Measurements from ENCODE around the gene ERMARD. TPM values are rescaled to one million over a fixed set of nuclear protein-coding genes. Genes with fewer than 3 reads are reported as not detected.
A peak's percentile ranks its signal among the peaks of the same experiment; 100 is the strongest.

Gene ERMARD
- total RNA-seq, 3 donors from 2014 or later (not counting 1 experiment from before 2014, with no cell fraction given): 33.9 to 42.2 (median 36.4) TPM

DNA sequence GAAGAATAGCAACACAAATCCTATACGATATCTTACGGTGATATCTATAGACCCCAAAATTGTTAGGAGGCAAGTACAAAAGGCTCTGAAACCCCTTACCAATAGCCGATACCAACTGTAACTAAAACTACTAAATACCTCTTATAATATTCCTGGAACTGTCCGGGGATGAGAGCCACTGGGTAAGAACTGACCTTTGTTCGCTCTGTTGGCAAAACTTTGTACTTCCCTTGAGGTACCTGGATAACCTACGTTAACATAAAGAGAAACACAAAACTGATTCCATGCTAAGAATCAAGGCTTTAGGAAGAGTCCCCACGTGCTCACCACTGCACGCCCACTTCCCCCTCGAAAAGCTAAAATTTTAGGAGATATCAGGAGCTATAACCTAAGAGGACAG, 36.8 kb upstream of the ERMARD start:
- no peaks in the 10 kb centered on the region for H3K9me3 Mint-ChIP-seq
- H3K27me3 ChIP-seq (ENCODE audit: control insufficient read depth, insufficient read depth, low read length): no peaks in the 10 kb centered on the region
- H3K9me3 ChIP-seq (ENCODE audit: control insufficient read depth, insufficient read depth, low read length): no peaks in the 10 kb centered on the region
- H3K27ac Mint-ChIP-seq: no peak overlapping the region
- H3K4me3 ChIP-seq (ENCODE audit: low read length): no peak overlapping the region
- no peak for ATAC-seq
- H3K36me3 ChIP-seq (ENCODE audit: control insufficient read depth, insufficient read depth, low read length): peaks cover 36% of the 10 kb centered on the region
- no peaks in the 10 kb centered on the region for H3K4me1 Mint-ChIP-seq
- H3K4me3 Mint-ChIP-seq: no peak overlapping the region
- TF ChIP-seq, protein P1, sequence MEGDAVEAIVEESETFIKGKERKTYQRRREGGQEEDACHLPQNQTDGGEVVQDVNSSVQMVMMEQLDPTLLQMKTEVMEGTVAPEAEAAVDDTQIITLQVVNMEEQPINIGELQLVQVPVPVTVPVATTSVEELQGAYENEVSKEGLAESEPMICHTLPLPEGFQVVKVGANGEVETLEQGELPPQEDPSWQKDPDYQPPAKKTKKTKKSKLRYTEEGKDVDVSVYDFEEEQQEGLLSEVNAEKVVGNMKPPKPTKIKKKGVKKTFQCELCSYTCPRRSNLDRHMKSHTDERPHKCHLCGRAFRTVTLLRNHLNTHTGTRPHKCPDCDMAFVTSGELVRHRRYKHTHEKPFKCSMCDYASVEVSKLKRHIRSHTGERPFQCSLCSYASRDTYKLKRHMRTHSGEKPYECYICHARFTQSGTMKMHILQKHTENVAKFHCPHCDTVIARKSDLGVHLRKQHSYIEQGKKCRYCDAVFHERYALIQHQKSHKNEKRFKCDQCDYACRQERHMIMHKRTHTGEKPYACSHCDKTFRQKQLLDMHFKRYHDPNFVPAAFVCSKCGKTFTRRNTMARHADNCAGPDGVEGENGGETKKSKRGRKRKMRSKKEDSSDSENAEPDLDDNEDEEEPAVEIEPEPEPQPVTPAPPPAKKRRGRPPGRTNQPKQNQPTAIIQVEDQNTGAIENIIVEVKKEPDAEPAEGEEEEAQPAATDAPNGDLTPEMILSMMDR (IDR thresholded peaks at IDR 0.05): no peak
- H3K27ac ChIP-seq (ENCODE audit: low read length): no peak overlapping the region
- 96% methylated on average over 9 of the region's 9 CpGs for WGBS (ENCODE audit: insufficient coverage)
- no peaks in the 10 kb centered on the region for H3K27me3 Mint-ChIP-seq (ENCODE audit: low read depth in 2 of 2)
- H3K36me3 Mint-ChIP-seq: peaks cover 19% of the 10 kb centered on the region
- no peak for DNase-seq
- intact Hi-C loops (cut with micrococcal nuclease): no loop called here
- H3K4me1 ChIP-seq (ENCODE audit: control insufficient read depth, insufficient read depth, low read length): no peaks in the 10 kb centered on the region

DNA sequence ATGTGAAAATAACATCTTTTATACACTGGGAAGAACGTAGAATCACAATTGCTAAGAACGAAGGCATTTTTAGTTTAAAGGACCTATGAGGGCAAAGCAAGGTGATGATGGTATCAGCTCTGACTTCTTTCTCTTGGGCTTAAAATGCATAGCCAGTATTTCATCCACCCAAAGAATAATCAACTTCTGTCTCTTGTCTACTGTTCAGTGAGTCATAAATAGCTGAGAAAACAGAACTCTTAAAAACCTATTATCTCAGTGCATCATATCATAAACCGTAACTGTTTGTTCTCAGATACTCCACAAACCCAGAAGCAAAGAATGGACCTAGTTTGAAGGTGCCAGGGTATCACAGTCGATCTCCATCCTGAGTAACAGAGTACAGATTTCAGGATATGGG, 32.3 kb upstream of the ERMARD start:
- Histone ChIP-seq H3K4me3 (ENCODE audit: low read length) (no peak overlapping the region), H3K27ac (ENCODE audit: low read length) (no peak overlapping the region), H3K36me3 (ENCODE audit: control insufficient read depth, insufficient read depth, low read length) (peaks cover 12% of the 10 kb centered on the region), H3K27me3 (ENCODE audit: control insufficient read depth, insufficient read depth, low read length) (no peaks in the 10 kb centered on the region), H3K4me1 (ENCODE audit: control insufficient read depth, insufficient read depth, low read length) (peaks cover 8% of the 10 kb centered on the region), H3K9me3 (ENCODE audit: control insufficient read depth, insufficient read depth, low read length) (no peaks in the 10 kb centered on the region)
- intact Hi-C loops (cut with micrococcal nuclease): no loop called here
- Mint-ChIP-seq H3K4me1 (peaks cover 10 to 12% of the 10 kb centered on the region in 2 donors), H3K4me3 (no peak overlapping the region), H3K27me3 (ENCODE audit: low read depth in 2 of 2) (no peaks in the 10 kb centered on the region), H3K27ac (no peak overlapping the region), H3K9me3 (no peaks in the 10 kb centered on the region), H3K36me3 (peaks cover 19% of the 10 kb centered on the region)
- 96% methylated on average over 4 of the region's 4 CpGs for whole genome bisulfite sequencing (ENCODE audit: insufficient coverage)
- no peak for ATAC-seq
- TF ChIP-seq, protein P1 (IDR thresholded peaks at IDR 0.05): no peak
- no peak for DNase-seq

DNA sequence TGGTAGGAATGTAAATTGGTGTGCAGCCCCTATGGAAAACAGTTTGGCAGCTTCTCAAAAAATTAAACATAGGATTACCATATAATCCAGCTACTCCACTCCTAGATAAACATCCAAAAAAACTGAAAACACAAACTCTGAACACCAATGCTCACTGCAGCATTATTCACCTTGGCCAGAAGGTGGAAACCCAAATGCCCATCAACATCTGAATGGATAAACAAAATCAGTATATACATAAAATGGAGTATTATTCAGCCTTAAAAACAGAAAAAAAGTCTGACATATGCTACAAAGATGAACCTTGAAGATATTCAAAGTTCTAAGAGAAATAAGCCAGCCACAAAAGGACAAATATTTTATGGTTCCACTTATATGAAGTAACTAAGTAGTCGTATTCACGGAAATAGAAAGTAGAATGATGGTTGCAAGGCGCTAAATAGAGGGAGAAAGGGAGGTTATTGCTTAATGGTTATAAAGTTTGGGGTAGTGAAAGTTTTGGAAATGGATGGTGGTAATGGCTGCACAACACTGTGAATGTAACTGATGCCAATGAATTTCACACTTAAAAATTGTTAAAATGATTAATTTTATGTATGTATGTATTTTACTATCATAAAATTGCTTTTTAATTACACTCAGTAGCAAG, 31.1 kb upstream of the ERMARD start:
- H3K27ac Mint-ChIP-seq: no peak overlapping the region

More for the DNA sequence above, 31.1 kb upstream of the ERMARD start:
- DNase-seq (peak in 1 of 2 donors; percentile 31), ATAC-seq (no peak)
- peaks cover 2% of the 10 kb centered on the region for H3K36me3 ChIP-seq (ENCODE audit: control insufficient read depth, insufficient read depth, low read length)
- TF ChIP-seq, protein P1 (IDR thresholded peaks at IDR 0.05): no peak
- peaks cover 15% of the 10 kb centered on the region for H3K4me1 ChIP-seq (ENCODE audit: control insufficient read depth, insufficient read depth, low read length)
- H3K4me3 ChIP-seq (ENCODE audit: low read length): no peak overlapping the region
- WGBS (ENCODE audit: insufficient coverage): 93% methylated on average over 3 of the region's 3 CpGs
- H3K27me3 Mint-ChIP-seq (ENCODE audit: low read depth in 2 of 2): no peaks in the 10 kb centered on the region
- no peaks in the 10 kb centered on the region for H3K27me3 ChIP-seq (ENCODE audit: control insufficient read depth, insufficient read depth, low read length)
- H3K27ac ChIP-seq (ENCODE audit: low read length): no peak overlapping the region
- no peak overlapping the region for H3K4me3 Mint-ChIP-seq
- intact Hi-C loops (cut with micrococcal nuclease): no loop called here
- H3K9me3 Mint-ChIP-seq: no peaks in the 10 kb centered on the region
- H3K9me3 ChIP-seq (ENCODE audit: control insufficient read depth, insufficient read depth, low read length): no peaks in the 10 kb centered on the region
- peaks cover 12% of the 10 kb centered on the region for H3K36me3 Mint-ChIP-seq
- H3K4me1 Mint-ChIP-seq: peaks cover 10 to 12% of the 10 kb centered on the region in 2 donors

All from natural killer cell (primary cell).